ENCODE measurements around the gene EIF4E1B. TPM values are rescaled to one million over a fixed set of nuclear protein-coding genes. Genes with fewer than 3 reads are reported as not detected.

The EIF4E1B gene
- total RNA-seq (not detected), polyA plus RNA-seq (not detected)

- Mint-ChIP-seq H3K27me3 (peaks cover 43 to 76% of the 10 kb centered on the region in 2 donors), H3K9me3 (peaks cover 0 to under 1% (median 0%) of the 10 kb centered on the region in 5 donors), H3K36me3 (peaks cover 0 to 2% (median 0%) of the 10 kb centered on the region in 3 donors), H3K4me3 (peak within 1 kb of the TSS; percentile 62 to 86 (median 71)), H3K4me1 (peaks cover 7 to 23% (median 14%) of the 10 kb centered on the region in 3 donors), H3K27ac (peak within 1 kb of the TSS in 1 of 8 donors; percentile 69)
- H3K9me3 ChIP-seq (ENCODE audit: low read length) = no peaks in the 10 kb centered on the region
- no peak within 1 kb of the TSS for H3K27ac ChIP-seq (ENCODE audit: low read depth, low read length)
- H3K27me3 ChIP-seq (ENCODE audit: insufficient read depth, low read length, poor library complexity, severe bottlenecking) = peaks cover 44% of the 10 kb centered on the region
- DNase-seq = peak in 3 of 5 donors; percentile 39 to 64 (median 49)
- CTCF ChIA-PET = interaction anchor here (1.6 to 2.3 kb wide), 3 partner anchors 8 to 31 kb away, joined by 7 to 10 read pairs (median 9); partner anchors contain the start of gene TSPAN17
- peaks cover 6% of the 10 kb centered on the region for H3K4me1 ChIP-seq (ENCODE audit: insufficient read depth, low read length)
- H3K36me3 ChIP-seq (ENCODE audit: insufficient read depth, low read length) = no peaks in the 10 kb centered on the region
- POLR2A ChIA-PET = no interaction called here
- H3K4me3 ChIP-seq (ENCODE audit: low read length) = peak within 1 kb of the TSS; percentile 32
Observed at GRCh38 chr5:176629853-176630680, at the start of gene EIF4E1B, which contains the start of gene SNCB. Gene EIF4E1B (plus strand): TSS chr5:176630675. CDS start chr5:176642788, 12,113 bp downstream. Gene SNCB (minus strand): TSS chr5:176630534. CDS start chr5:176629654, 880 bp downstream.

- H3K9me3 Mint-ChIP-seq = peaks cover 0 to 18% (median 6%) of the 10 kb centered on the region in 5 donors
- no peak for DNase-seq
- H3K27me3 ChIP-seq (ENCODE audit: insufficient read depth, low read length, poor library complexity, severe bottlenecking) = no peaks in the 10 kb centered on the region
- H3K9me3 ChIP-seq (ENCODE audit: low read length) = peaks cover 9% of the 10 kb centered on the region
- no peak overlapping the region for H3K4me3 ChIP-seq (ENCODE audit: low read length)
- H3K4me1 Mint-ChIP-seq = peaks cover 0 to 3% (median 1%) of the 10 kb centered on the region in 3 donors
- H3K4me1 ChIP-seq (ENCODE audit: insufficient read depth, low read length) = no peaks in the 10 kb centered on the region
- ChIA-PET POLR2A (no interaction called here), CTCF (interaction anchor here (2.3 kb wide), 1 partner anchor 165 kb away, joined by 7 read pairs; the partner anchor contains the start of gene CLTB)
- no peak overlapping the region for H3K4me3 Mint-ChIP-seq
- no peaks in the 10 kb centered on the region for H3K36me3 ChIP-seq (ENCODE audit: insufficient read depth, low read length)
- H3K27me3 Mint-ChIP-seq = no peaks in the 10 kb centered on the region
- H3K27ac Mint-ChIP-seq = no peak overlapping the region
- peaks cover 0 to 6% (median 0%) of the 10 kb centered on the region in 3 donors for H3K36me3 Mint-ChIP-seq
- H3K27ac ChIP-seq (ENCODE audit: low read depth, low read length) = no peak overlapping the region
Observed at GRCh38 chr5:176581361-176581760, 49.1 kb upstream of the EIF4E1B start.

DNA sequence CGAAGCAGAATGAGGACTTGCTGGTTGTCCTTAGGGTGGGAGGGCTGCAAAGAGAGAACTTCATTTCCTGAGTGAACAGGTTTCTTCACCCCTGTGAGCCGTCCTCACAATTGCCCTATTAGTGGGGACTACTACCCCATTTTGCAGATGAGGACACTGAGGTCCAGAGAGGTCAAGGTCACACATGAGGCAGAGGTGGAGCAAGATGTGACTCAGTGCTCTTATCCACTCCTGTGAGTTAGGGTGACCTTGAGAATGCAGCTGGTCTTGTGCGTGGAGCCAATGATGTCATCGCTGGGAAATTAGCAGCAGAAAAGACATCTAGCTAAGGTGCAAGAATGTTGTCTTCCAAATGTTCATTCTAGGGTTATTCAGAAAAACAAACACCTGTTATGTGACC lies 47.4 kb upstream of the EIF4E1B start:
- Mint-ChIP-seq H3K36me3 (peaks cover 0 to 6% (median 0%) of the 10 kb centered on the region in 3 donors), H3K27me3 (no peaks in the 10 kb centered on the region), H3K9me3 (peaks cover 0 to 18% (median 6%) of the 10 kb centered on the region in 5 donors), H3K4me1 (peaks cover 0 to 3% (median 1%) of the 10 kb centered on the region in 3 donors), H3K4me3 (no peak overlapping the region), H3K27ac (no peak overlapping the region)
- no peak for DNase-seq
- POLR2A ChIA-PET = no interaction called here
- no peak overlapping the region for H3K27ac ChIP-seq (ENCODE audit: low read depth, low read length)
- H3K36me3 ChIP-seq (ENCODE audit: insufficient read depth, low read length) = no peaks in the 10 kb centered on the region
- H3K9me3 ChIP-seq (ENCODE audit: low read length) = peaks cover 9% of the 10 kb centered on the region
- no peak overlapping the region for H3K4me3 ChIP-seq (ENCODE audit: low read length)
- CTCF ChIA-PET = interaction anchor here (1.9 to 2.3 kb wide), 2 partner anchors 10 to 166 kb away, joined by 4 to 7 read pairs; partner anchors contain the start of gene CLTB
- no peaks in the 10 kb centered on the region for H3K4me1 ChIP-seq (ENCODE audit: insufficient read depth, low read length)
- no peaks in the 10 kb centered on the region for H3K27me3 ChIP-seq (ENCODE audit: insufficient read depth, low read length, poor library complexity, severe bottlenecking)

GRCh38 chr5:176587398-176587797 lies 43.1 kb upstream of the EIF4E1B start:
- no peak overlapping the region for H3K4me3 ChIP-seq (ENCODE audit: low read length)
- DNase-seq = no peak
- no peak overlapping the region for H3K27ac ChIP-seq (ENCODE audit: low read depth, low read length)
- Mint-ChIP-seq H3K27ac (no peak overlapping the region), H3K4me3 (no peak overlapping the region), H3K9me3 (peaks cover 0 to 18% (median 6%) of the 10 kb centered on the region in 5 donors), H3K4me1 (no peaks in the 10 kb centered on the region), H3K27me3 (no peaks in the 10 kb centered on the region), H3K36me3 (peaks cover 0 to 6% (median 0%) of the 10 kb centered on the region in 3 donors)
- CTCF ChIA-PET = interaction anchor here (0.7 kb wide), 1 partner anchor 9 kb away, joined by 3 read pairs; no protein-coding TSS in a partner anchor
- H3K4me1 ChIP-seq (ENCODE audit: insufficient read depth, low read length) = no peaks in the 10 kb centered on the region
- no peaks in the 10 kb centered on the region for H3K27me3 ChIP-seq (ENCODE audit: insufficient read depth, low read length, poor library complexity, severe bottlenecking)
- H3K36me3 ChIP-seq (ENCODE audit: insufficient read depth, low read length) = no peaks in the 10 kb centered on the region
- POLR2A ChIA-PET = no interaction called here
- H3K9me3 ChIP-seq (ENCODE audit: low read length) = peaks cover 9% of the 10 kb centered on the region

DNA sequence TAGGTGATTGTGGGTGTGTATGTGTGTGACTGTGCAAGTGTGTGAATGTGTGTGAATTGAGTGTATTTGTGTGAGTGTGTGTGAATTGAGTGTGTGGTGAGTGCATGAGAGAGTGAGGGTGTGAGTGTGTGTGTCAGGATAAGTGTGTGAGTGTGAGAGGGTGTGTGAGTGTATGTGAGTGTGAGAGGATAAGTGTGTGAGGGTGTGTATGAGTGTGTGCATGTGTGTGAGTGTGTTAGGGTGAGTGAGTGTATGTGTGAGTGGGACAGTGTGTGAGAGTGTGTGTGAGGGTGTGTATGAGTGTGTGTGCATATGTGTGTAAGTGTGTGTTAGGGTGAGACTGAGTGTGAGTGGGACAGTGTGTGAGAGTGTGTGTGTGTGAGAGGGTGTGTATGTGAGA lies 42.2 kb upstream of the EIF4E1B start:
- no peak for DNase-seq
- peaks cover 9% of the 10 kb centered on the region for H3K9me3 ChIP-seq (ENCODE audit: low read length)
- H3K4me3 ChIP-seq (ENCODE audit: low read length) = no peak overlapping the region
- H3K27ac ChIP-seq (ENCODE audit: low read depth, low read length) = no peak overlapping the region
- H3K27me3 ChIP-seq (ENCODE audit: insufficient read depth, low read length, poor library complexity, severe bottlenecking) = no peaks in the 10 kb centered on the region
- Mint-ChIP-seq H3K27me3 (no peaks in the 10 kb centered on the region), H3K36me3 (peaks cover 0 to 6% (median 0%) of the 10 kb centered on the region in 3 donors), H3K4me3 (no peak overlapping the region), H3K9me3 (peaks cover 0 to 18% (median 6%) of the 10 kb centered on the region in 5 donors), H3K4me1 (no peaks in the 10 kb centered on the region), H3K27ac (no peak overlapping the region)
- CTCF ChIA-PET = no interaction called here
- H3K4me1 ChIP-seq (ENCODE audit: insufficient read depth, low read length) = no peaks in the 10 kb centered on the region
- POLR2A ChIA-PET = no interaction called here
- H3K36me3 ChIP-seq (ENCODE audit: insufficient read depth, low read length) = no peaks in the 10 kb centered on the region

DNA sequence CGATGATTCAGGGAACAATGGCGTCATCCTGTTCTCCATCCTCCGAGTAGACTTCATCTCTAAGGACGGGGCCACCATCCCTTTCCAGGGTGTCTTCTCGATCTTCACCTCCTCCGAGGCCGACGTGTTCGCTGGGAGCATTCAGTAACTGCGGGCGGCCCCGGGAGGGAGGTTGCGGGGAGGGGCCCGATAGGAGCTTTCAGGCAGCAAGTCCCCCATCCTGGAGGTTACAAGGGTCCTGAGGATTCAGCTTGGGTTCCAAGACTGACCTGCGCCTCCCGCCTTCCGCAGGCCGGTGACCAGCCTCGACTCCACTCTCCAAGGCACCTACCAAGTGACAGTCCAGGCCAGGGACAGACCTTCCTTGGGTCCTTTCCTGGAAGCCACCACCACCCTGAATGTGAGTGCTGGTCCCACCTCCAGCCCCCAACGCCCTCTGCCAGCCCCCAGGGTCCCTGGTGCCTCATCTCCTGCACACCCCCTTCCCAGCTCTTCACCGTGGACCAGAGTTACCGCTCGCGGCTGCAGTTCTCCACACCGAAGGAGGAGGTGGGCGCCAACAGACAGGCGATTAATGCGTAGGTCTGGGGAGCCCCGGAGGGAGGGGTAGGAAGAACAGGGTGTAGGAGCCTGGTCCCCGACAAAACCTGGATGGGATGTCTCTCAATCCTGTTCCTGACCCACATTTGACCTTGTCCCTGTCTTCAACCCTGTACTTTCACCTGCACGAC lies 41.3 kb upstream of the EIF4E1B start:
- Mint-ChIP-seq H3K27ac (no peak overlapping the region), H3K27me3 (peaks cover 0 to 4% of the 10 kb centered on the region in 2 donors), H3K4me1 (no peaks in the 10 kb centered on the region), H3K4me3 (no peak overlapping the region), H3K9me3 (peaks cover 0 to 9% (median 4%) of the 10 kb centered on the region in 5 donors), H3K36me3 (peaks cover 0 to 6% (median 0%) of the 10 kb centered on the region in 3 donors)
- Histone ChIP-seq H3K27me3 (ENCODE audit: insufficient read depth, low read length, poor library complexity, severe bottlenecking) (no peaks in the 10 kb centered on the region), H3K9me3 (ENCODE audit: low read length) (peaks cover 9% of the 10 kb centered on the region), H3K27ac (ENCODE audit: low read depth, low read length) (no peak overlapping the region), H3K4me3 (ENCODE audit: low read length) (no peak overlapping the region), H3K36me3 (ENCODE audit: insufficient read depth, low read length) (no peaks in the 10 kb centered on the region), H3K4me1 (ENCODE audit: insufficient read depth, low read length) (no peaks in the 10 kb centered on the region)
- no peak for DNase-seq
- ChIA-PET POLR2A (no interaction called here), CTCF (no interaction called here)

DNA sequence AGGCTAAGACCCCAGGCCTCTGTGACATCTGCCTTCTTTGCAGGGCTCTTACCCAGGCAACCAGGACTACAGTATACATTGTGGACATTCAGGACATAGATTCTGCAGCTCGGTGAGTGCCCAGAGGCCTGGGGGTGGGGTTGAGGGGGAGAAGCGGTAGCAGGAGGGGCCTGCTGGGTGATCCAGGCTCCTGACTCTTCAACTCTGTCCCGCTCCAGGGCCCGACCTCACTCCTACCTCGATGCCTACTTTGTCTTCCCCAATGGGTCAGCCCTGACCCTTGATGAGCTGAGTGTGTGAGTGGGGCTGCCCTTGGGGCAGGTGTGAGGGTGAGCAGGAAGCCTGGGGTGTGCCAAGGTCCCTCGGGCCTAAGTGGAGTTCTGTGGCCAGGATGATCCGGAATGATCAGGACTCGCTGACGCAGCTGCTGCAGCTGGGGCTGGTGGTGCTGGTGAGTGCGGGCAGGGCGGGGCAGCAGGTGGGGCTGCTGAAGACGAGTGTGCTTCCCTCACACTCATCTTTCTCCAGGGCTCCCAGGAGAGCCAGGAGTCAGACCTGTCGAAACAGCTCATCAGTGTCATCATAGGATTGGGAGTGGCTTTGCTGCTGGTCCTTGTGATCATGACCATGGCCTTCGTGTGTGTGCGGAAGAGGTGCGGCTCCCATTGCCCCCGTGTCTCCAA lies 40.3 kb upstream of the EIF4E1B start:
- no peak overlapping the region for H3K27ac ChIP-seq (ENCODE audit: low read depth, low read length)
- peaks cover 4% of the 10 kb centered on the region for H3K9me3 ChIP-seq (ENCODE audit: low read length)
- ChIA-PET POLR2A (no interaction called here), CTCF (interaction anchor here (1.0 kb wide), 2 partner anchors 11 to 70 kb away, joined by 3 read pairs; no protein-coding TSS in a partner anchor)
- no peaks in the 10 kb centered on the region for H3K4me1 ChIP-seq (ENCODE audit: insufficient read depth, low read length)
- H3K4me1 Mint-ChIP-seq = no peaks in the 10 kb centered on the region
- no peaks in the 10 kb centered on the region for H3K36me3 ChIP-seq (ENCODE audit: insufficient read depth, low read length)
- DNase-seq = no peak
- H3K27me3 ChIP-seq (ENCODE audit: insufficient read depth, low read length, poor library complexity, severe bottlenecking) = no peaks in the 10 kb centered on the region
- H3K27me3 Mint-ChIP-seq = peaks cover 2 to 4% of the 10 kb centered on the region in 2 donors
- H3K27ac Mint-ChIP-seq = peak overlapping the region in 1 of 8 donors; percentile 82
- peaks cover 0 to 4% (median 0%) of the 10 kb centered on the region in 3 donors for H3K36me3 Mint-ChIP-seq
- H3K4me3 Mint-ChIP-seq = no peak overlapping the region
- peaks cover 0 to 6% (median 4%) of the 10 kb centered on the region in 5 donors for H3K9me3 Mint-ChIP-seq
- H3K4me3 ChIP-seq (ENCODE audit: low read length) = no peak overlapping the region

Data from CD8-positive, alpha-beta memory T cell (primary cell).